ENCODE measurements around the gene LARP1.

LARP1 gene

DNA sequence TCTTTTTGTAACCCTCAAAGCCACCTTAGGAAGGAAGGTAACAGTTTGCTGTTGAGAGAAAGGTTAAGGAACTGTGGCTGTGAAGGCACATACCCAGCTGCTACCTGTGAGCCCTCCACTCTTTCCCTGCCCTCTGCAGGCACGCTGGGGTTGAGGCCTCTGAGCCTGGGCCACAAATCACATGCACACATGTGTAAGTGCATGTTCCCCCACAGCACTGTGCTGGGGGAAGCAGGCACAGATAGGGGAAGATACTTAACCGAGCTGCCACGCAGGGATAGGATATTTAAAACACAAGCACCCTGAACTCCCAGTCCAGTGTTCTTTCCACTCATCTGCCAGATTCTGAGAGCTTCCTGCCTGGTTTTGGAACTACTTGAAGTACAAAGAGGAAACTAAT, 18.1 kb downstream of the LARP1 start:
- in situ Hi-C loops (cut with HindIII; ENCODE audit: low pct_unique_long_range_greater_than_20kb, low sequenced_read_pairs) = no loop called here
- TF ChIP-seq JUND (IDR thresholded peaks at IDR 0.05; ENCODE audit: low read depth) = no peak
- DNase-seq (ENCODE audit: low read depth in 1 of 2, low spot score in 1 of 2) = no peak

DNA sequence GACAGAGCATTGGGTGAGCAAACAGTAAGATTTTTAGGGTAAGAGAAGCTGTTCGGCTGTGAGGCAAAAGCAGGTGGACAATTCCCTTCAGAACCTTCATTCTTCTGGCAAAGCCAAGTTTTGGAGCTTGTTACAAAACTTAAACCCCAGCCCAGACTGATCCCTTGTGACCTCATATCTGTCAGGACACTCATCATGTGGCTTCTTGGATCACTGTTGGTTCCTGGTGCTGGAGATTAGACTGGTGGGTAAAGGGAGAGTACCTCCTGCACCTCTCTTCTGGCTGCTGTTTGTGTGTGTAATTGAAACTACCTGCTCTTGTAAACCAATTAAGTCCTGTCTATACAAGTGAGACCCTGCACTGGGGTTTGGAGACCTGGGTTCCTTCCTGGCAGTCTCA, 21.0 kb downstream of the LARP1 start:
- in situ Hi-C loops (cut with HindIII; ENCODE audit: low pct_unique_long_range_greater_than_20kb, low sequenced_read_pairs) = no loop called here
- DNase-seq (ENCODE audit: low read depth in 1 of 2, low spot score in 1 of 2) = no peak
- TF ChIP-seq JUND (IDR thresholded peaks at IDR 0.05; ENCODE audit: low read depth) = no peak

- TF ChIP-seq JUND (IDR thresholded peaks at IDR 0.05; ENCODE audit: low read depth) = no peak
- in situ Hi-C loops (cut with HindIII; ENCODE audit: low pct_unique_long_range_greater_than_20kb, low sequenced_read_pairs) = no loop called here
- DNase-seq (ENCODE audit: low read depth in 1 of 2, low spot score in 1 of 2) = no peak
Measured at GRCh38 chr5:154778534-154778933, 23.4 kb downstream of the LARP1 start.

DNA sequence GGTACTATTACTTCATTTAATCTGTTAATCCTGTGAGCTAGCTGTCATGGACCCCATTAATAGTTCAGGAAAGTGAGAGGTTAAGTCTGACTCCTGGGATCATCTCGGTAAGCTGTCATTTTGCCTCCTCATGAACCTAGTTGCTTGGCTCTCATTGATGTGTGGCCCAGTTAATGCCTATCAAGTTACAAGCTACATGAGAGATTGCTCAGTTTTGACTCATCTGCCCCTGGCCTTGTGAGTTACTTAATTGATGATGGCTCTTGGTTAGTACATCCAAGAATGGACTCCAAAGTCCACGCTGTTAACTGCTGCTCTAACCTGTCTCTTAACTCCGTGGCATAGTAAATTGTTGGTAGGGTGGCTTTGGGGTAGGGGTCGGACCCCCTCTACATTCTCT, 23.9 kb downstream of the LARP1 start:
- DNase-seq (ENCODE audit: low read depth in 1 of 2, low spot score in 1 of 2) = no peak
- in situ Hi-C loops (cut with HindIII; ENCODE audit: low pct_unique_long_range_greater_than_20kb, low sequenced_read_pairs) = no loop called here
- no peak for TF ChIP-seq JUND (IDR thresholded peaks at IDR 0.05; ENCODE audit: low read depth)

- no peak for DNase-seq (ENCODE audit: low read depth in 1 of 2, low spot score in 1 of 2)
- no peak for TF ChIP-seq JUND (IDR thresholded peaks at IDR 0.05; ENCODE audit: low read depth)
- in situ Hi-C loops (cut with HindIII; ENCODE audit: low pct_unique_long_range_greater_than_20kb, low sequenced_read_pairs) = no loop called here
Measured at GRCh38 chr5:154780128-154780527, 25.0 kb downstream of the LARP1 start.

DNA sequence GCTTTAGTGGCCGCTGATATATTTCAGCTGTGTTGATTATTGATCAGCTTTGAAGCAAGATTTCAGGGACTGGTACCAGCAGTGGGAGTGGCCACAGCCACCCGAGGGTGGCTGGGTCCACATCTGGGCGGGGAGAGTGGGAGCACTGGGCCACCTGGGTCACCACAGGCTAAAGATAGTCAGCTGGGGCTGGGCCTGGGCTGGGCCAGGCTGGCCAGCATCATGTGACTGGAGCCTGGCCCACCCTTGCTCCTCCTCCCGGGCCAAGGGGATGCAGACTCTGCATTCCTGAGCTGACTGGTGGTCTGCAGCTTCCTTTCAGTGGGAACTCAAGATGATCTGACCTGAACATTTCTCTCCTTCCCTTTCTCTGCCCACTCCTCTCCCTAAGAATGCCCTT, 27.1 kb downstream of the LARP1 start:
- no peak for DNase-seq (ENCODE audit: low read depth in 1 of 2, low spot score in 1 of 2)
- in situ Hi-C loops (cut with HindIII; ENCODE audit: low pct_unique_long_range_greater_than_20kb, low sequenced_read_pairs) = no loop called here

DNA sequence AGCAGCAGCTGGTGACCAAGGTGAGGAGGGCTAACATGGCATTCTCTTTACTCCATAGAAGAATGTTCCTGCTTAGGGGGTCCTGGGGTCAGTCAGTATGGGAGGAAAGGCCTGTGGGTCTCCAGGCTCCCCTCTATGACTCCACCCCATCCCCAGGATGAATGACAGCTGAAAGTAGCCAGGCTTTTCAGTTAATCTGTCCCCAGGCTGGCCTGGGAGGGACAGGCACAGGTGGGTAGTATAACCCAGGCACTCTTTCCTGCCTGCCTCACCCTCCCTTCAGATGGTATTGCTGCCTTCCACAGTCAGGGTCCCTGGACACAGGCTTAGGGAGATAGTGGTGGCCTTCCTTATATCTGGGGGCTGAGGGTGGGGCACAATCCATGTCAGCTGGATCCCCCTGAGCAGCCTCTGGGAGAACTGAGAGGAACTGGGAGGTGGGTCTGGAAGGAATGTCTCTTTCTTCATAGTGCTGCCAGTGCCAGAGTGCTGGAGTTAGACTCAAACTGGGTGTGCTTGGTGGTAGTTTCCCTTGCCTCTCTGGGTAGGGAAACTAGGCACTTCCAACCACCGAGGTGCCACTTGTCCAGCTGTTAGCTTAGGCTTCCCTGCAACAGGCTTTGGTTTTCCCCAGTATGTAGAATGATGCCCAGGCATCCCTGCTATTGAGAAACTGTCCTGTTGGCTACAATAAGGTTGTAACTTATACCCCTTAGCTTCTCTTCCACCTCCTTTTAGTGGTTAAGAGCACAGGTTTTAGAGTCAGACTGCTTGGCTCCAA, 27.8 kb downstream of the LARP1 start:
- no peak for DNase-seq (ENCODE audit: low read depth in 1 of 2, low spot score in 1 of 2)
- in situ Hi-C loops (cut with HindIII; ENCODE audit: low pct_unique_long_range_greater_than_20kb, low sequenced_read_pairs) = no loop called here
- no peak for TF ChIP-seq JUND (IDR thresholded peaks at IDR 0.05; ENCODE audit: low read depth)

More for the DNA sequence above, 27.1 kb downstream of the LARP1 start:
- no peak for TF ChIP-seq JUND (IDR thresholded peaks at IDR 0.05; ENCODE audit: low read depth)

DNA sequence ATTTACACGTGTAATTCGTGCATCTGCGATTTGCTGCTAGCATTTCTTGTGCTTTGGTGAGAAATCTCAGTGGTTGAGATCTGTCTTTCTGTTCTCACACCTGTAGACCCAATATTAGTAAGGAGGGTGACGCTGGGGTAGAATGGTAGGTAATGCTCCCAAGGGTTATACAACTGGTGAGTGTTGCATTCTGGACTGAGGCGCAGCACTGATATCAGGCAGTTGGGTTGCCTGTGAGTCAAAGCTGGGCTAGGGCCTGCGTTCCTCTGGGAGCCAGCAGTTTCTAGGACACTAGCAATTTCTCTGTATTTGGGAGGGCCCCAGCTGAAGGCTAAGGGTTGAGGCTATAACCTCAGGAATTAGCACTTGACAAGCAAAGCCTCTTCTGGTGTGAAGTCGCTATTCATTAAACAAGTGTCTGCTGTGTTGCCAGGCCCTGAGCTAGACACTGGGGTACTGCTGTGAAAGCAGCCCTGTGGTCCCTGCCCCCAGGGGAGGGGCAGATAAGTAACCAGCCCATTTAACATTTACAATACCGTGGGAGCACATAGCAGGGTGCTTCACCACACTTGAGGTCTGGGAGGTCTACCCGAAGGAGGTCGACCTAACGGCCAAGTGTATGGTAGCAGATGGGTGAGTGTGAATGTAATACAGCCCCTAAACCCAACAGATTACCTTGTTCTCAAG, 28.7 kb downstream of the LARP1 start:
- DNase-seq (ENCODE audit: low read depth in 1 of 2, low spot score in 1 of 2) = no peak
- in situ Hi-C loops (cut with HindIII; ENCODE audit: low pct_unique_long_range_greater_than_20kb, low sequenced_read_pairs) = no loop called here
- no peak for TF ChIP-seq JUND (IDR thresholded peaks at IDR 0.05; ENCODE audit: low read depth)

DNA sequence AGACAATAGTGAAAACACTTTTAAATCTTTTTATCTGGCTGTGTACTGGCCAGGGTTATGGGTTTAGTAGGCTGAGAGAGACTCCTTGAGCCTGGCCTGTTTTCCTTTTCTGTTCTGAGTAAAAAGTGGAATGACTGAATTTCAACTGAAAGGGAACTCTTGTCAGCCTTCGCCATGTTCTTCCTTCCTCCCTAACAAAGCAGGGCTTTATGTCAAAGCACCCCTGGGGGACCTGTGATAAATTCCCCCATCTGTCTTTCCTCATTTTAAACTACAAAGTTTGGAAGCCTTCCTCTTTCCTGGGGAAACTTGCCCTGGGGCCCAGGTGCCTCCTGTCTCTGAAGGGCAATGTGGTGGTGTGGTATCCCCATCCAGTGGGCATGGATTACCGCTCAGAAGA, 29.7 kb downstream of the LARP1 start:
- no peak for TF ChIP-seq JUND (IDR thresholded peaks at IDR 0.05; ENCODE audit: low read depth)
- no peak for DNase-seq (ENCODE audit: low read depth in 1 of 2, low spot score in 1 of 2)
- in situ Hi-C loops (cut with HindIII; ENCODE audit: low pct_unique_long_range_greater_than_20kb, low sequenced_read_pairs) = no loop called here

GRCh38 chr5:154786414-154786813, 31.2 kb downstream of the LARP1 start:
- TF ChIP-seq JUND (IDR thresholded peaks at IDR 0.05; ENCODE audit: low read depth) = no peak
- no peak for DNase-seq (ENCODE audit: low read depth in 1 of 2, low spot score in 1 of 2)
- in situ Hi-C loops (cut with HindIII; ENCODE audit: low pct_unique_long_range_greater_than_20kb, low sequenced_read_pairs) = no loop called here

- DNase-seq (ENCODE audit: low read depth in 1 of 2, low spot score in 1 of 2) = no peak
- in situ Hi-C loops (cut with HindIII; ENCODE audit: low pct_unique_long_range_greater_than_20kb, low sequenced_read_pairs) = no loop called here
Measured at GRCh38 chr5:154788212-154788611, 33.0 kb downstream of the LARP1 start.

DNA sequence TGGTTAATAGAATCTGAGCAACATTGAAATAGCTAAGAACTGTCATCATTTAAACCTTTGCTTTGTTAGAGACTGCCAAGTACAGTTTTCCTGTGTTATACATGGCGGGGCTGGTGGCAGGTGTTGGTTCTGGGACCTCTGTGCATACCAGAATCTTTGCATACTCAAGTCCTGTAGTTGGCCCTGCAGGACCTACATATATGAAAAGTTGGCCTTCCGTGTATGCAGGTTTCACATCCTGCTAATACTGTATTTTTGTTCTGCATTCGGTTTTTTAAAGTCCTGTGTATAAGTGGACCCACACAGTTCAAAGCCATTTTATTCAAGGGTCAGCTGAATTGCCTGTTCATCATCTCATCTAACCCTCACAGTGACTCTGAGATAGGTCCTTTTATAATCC, 36.4 kb downstream of the LARP1 start:
- in situ Hi-C loops (cut with HindIII; ENCODE audit: low pct_unique_long_range_greater_than_20kb, low sequenced_read_pairs) = no loop called here
- TF ChIP-seq JUND (IDR thresholded peaks at IDR 0.05; ENCODE audit: low read depth) = no peak
- no peak for DNase-seq (ENCODE audit: low read depth in 1 of 2, low spot score in 1 of 2)

More at GRCh38 chr5:154788212-154788611, 33.0 kb downstream of the LARP1 start:
- no peak for TF ChIP-seq JUND (IDR thresholded peaks at IDR 0.05; ENCODE audit: low read depth)
